Measurements from ENCODE around the gene AKAP8L.

DNA sequence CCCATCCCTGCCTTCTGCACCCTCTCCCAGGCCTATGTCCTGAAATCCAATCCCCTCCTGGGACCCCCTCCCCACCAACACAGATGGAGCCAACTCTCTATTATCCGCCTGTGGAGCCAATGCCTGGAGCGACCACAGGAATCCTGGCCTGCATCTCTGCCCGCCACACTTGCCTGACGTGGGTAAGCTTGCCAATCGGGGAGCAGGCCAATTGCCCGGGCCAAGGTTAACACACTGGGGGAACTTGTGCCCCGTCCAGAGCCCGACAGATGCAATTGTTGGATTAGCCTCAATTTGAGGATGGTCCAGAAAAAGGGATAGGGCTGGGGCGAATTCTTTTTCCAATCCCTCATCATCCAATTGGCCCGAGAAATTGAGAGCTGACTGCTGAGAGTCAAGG is 25.1 kb upstream of the AKAP8L start:
- TF ChIP-seq, protein P1, sequence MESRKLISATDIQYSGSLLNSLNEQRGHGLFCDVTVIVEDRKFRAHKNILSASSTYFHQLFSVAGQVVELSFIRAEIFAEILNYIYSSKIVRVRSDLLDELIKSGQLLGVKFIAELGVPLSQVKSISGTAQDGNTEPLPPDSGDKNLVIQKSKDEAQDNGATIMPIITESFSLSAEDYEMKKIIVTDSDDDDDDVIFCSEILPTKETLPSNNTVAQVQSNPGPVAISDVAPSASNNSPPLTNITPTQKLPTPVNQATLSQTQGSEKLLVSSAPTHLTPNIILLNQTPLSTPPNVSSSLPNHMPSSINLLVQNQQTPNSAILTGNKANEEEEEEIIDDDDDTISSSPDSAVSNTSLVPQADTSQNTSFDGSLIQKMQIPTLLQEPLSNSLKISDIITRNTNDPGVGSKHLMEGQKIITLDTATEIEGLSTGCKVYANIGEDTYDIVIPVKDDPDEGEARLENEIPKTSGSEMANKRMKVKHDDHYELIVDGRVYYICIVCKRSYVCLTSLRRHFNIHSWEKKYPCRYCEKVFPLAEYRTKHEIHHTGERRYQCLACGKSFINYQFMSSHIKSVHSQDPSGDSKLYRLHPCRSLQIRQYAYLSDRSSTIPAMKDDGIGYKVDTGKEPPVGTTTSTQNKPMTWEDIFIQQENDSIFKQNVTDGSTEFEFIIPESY (IDR thresholded peaks at IDR 0.05): no peak
- TF ChIP-seq SP1 (IDR thresholded peaks at IDR 0.05) (peak; percentile 41), JUND (IDR thresholded peaks at IDR 0.05) (no peak), ATF3 (IDR thresholded peaks at IDR 0.05) (no peak), TAF1 (conservative IDR thresholded peaks at IDR 0.05) (no peak), RXRA (IDR thresholded peaks at IDR 0.05) (peak; percentile 54 to 70), RAD21 (IDR thresholded peaks at IDR 0.05) (peak; percentile 20 to 56), MAX (IDR thresholded peaks at IDR 0.05) (no peak), FOXA1 (IDR thresholded peaks at IDR 0.05) (no peak)
- TF ChIP-seq, protein P2, sequence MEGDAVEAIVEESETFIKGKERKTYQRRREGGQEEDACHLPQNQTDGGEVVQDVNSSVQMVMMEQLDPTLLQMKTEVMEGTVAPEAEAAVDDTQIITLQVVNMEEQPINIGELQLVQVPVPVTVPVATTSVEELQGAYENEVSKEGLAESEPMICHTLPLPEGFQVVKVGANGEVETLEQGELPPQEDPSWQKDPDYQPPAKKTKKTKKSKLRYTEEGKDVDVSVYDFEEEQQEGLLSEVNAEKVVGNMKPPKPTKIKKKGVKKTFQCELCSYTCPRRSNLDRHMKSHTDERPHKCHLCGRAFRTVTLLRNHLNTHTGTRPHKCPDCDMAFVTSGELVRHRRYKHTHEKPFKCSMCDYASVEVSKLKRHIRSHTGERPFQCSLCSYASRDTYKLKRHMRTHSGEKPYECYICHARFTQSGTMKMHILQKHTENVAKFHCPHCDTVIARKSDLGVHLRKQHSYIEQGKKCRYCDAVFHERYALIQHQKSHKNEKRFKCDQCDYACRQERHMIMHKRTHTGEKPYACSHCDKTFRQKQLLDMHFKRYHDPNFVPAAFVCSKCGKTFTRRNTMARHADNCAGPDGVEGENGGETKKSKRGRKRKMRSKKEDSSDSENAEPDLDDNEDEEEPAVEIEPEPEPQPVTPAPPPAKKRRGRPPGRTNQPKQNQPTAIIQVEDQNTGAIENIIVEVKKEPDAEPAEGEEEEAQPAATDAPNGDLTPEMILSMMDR (IDR thresholded peaks at IDR 0.05; ENCODE audit: low read depth, low read length, missing input control): no peak
- TF ChIP-seq, protein P3, sequence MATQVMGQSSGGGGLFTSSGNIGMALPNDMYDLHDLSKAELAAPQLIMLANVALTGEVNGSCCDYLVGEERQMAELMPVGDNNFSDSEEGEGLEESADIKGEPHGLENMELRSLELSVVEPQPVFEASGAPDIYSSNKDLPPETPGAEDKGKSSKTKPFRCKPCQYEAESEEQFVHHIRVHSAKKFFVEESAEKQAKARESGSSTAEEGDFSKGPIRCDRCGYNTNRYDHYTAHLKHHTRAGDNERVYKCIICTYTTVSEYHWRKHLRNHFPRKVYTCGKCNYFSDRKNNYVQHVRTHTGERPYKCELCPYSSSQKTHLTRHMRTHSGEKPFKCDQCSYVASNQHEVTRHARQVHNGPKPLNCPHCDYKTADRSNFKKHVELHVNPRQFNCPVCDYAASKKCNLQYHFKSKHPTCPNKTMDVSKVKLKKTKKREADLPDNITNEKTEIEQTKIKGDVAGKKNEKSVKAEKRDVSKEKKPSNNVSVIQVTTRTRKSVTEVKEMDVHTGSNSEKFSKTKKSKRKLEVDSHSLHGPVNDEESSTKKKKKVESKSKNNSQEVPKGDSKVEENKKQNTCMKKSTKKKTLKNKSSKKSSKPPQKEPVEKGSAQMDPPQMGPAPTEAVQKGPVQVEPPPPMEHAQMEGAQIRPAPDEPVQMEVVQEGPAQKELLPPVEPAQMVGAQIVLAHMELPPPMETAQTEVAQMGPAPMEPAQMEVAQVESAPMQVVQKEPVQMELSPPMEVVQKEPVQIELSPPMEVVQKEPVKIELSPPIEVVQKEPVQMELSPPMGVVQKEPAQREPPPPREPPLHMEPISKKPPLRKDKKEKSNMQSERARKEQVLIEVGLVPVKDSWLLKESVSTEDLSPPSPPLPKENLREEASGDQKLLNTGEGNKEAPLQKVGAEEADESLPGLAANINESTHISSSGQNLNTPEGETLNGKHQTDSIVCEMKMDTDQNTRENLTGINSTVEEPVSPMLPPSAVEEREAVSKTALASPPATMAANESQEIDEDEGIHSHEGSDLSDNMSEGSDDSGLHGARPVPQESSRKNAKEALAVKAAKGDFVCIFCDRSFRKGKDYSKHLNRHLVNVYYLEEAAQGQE (IDR thresholded peaks at IDR 0.05): no peak
